GM12873 (cell line): ENCODE measurements around the gene BOLA1.

ENCODE experiments used
- CTCF ChIP-seq: IDR thresholded peaks from 2 replicates; pipeline ENCODE4 v1.5.1; 2012; ENCODE audit warnings: low read depth, mild to moderate bottlenecking, moderate library complexity, low read length, control low read depth; ENCODE audit not compliant: insufficient read depth; ENCODE audit errors: missing control alignments

Gene BOLA1, protein sequence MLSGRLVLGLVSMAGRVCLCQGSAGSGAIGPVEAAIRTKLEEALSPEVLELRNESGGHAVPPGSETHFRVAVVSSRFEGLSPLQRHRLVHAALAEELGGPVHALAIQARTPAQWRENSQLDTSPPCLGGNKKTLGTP

DNA sequence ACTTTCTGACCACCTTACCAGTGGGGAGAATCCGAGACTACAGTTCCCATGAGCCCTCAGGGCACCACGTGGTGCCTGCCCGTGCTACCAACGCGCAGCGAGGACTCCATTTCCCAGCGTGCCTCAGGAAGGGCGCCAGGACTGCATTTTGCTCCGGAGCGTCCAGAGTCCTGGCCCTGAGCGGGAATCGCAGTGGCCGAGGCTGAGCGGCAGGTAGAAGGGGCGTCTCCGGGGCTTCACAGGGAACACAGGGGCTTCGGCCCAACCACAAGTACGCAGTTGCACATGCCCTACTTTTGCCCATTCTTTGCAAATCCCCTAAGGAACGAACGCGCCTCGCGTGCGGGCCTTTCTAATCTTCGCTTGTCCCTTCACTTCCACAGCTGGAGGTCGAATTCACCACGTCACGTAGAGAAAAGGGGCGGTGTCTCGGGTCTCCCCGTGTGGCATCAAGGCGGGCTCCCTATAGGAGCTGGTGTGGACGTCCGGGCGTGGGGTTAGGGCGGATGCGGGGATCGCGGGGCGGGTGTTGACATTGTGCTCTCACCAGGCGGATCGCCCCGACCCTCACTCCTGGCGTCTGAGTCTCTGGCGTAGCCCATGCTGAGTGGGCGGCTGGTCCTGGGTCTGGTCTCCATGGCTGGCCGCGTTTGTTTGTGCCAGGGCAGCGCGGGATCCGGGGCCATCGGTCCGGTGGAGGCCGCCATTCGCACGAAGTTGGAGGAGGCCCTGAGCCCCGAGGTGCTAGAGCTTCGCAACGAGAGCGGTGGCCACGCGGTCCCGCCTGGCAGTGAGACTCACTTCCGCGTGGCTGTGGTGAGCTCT lies at the start of gene BOLA1:
BOLA1 (plus strand) TSS at position 109 of the 825 bp plus-strand sequence; CDS start at position 601, 492 bp downstream.
- no peak for TF ChIP-seq CTCF

DNA sequence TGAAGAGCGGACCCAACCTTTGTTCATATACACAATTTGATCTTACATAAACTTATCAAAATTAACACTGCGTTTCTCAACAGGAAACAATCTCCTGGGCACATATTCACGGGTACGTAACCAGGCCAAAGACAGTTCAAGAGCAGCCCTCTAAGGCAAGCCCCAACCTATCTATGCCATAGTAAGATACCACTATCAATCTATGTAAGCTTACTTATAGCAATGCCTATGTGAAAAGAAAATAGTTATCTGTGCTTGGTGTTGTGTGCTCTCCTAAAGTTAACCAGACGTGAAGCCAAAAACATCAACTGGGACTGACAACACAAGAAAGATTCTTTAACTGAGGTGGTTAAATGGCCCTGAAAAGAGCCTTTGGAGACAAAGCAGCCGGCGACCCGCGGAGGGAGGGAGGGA lies 49.4 kb upstream of the BOLA1 start:
- TF ChIP-seq CTCF = no peak

DNA sequence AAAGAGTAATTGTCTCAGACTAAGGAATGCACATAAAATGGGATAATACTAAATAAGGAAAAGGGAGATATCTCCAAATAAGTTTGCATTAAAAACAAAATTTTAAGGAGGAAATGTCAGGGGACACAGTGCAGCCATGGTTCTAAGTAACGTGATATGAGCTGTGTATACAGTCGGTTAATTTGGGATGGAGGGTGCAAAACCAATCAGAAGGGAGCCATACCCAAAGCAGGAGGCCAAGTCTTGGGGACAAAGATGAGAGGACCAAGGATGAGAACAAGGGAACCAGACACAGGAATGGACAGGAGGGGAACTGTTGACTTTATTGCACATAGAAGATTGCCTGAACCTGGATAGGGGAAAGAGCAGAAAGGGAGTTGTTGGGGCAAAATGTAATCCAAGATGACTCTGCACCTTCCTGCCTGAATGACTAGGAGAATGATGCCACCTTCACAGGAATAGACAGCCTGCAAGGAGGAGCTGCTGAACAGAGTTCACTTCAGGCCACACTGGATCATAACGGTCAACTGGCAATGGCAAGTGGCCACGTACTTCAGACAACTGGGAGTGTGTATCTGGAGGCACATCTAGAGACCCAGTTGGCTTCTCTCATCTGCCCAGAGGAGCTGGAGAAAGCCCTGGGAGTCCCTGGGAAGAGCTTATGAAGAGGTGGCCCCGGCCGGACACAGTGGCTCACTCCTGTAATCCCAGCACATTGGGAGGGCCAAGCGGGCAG lies 22.0 kb upstream of the BOLA1 start:
- no peak for TF ChIP-seq CTCF

GRCh38 chr1:149879556-149879955 lies 19.8 kb upstream of the BOLA1 start:
- no peak for TF ChIP-seq CTCF

GRCh38 chr1:149881876-149882275 lies 17.5 kb upstream of the BOLA1 start:
- TF ChIP-seq CTCF = no peak

DNA sequence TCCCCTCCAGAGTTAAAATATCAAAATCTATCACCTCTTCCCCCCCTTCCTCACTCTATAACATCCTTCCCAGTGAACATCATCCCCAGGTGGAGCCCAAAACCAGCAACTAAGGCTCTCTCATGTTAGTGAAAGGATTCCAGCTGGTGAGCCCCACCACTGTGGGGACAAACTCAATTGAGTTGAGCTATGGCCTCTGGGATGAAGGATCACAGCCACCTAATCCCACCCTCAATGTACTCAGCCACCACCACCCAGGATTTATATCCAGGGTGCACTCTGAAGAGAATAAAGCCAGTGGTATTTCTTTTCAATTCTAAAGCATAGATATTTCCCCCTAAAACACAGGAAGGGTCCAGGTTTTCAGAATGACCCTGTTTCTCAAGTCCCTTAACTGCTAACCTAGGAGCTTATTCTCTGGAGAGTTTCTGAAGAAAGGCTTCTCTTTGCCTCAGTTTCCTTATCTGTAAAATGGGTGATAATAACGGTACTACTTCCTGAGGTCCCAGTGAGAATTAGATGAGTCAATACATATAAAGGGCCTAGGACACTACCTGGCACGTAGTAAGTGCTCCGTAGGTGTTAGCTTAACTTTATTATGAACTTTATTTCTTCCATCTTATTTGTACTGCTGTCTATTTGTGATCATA lies 15.6 kb upstream of the BOLA1 start:
- no peak for TF ChIP-seq CTCF
